A204.1 (cell line): Measurements from ENCODE around the gene USB1.
"Not testable (repeated sequence)": the region's sequence is repeated elsewhere in the genome, so short reads cannot be mapped to it uniquely, and the experiment has no call there.

Source experiments
- FAIRE-seq: peaks from 2 replicates; lab custom pipeline; 2012; peaks lifted over from hg19 to GRCh38; lab: Jason Lieb, UNC

Gene USB1

GRCh38 chr16:57970319-57970718 is 30.9 kb upstream of the USB1 start:
- no peak for FAIRE-seq

DNA sequence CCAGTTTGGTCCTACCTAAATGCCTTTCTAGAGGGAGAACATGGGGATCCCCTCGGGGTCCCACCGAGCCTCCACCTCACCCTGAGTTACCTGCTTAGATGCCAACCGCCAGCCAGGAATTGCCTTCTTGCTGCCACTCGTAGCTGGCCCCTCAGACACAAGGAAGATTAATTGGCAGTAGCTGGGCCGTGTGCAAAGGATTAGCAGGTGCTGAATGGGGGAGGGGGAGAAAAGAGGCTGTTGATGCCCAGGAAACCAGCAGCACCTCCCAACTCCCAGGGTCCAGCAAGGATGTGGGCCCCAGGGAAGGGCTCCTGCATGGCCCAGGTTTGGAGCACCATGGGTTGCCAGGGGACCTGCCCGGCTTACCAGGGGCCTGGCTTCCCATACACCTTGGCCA is 30.2 kb upstream of the USB1 start, which contains the start of gene CNGB1:
TSS of gene CNGB1 (minus strand) at position 159 of the 400 bp plus-strand sequence. CDS start 3,842 bp downstream, outside the sequence.
- no peak for FAIRE-seq

DNA sequence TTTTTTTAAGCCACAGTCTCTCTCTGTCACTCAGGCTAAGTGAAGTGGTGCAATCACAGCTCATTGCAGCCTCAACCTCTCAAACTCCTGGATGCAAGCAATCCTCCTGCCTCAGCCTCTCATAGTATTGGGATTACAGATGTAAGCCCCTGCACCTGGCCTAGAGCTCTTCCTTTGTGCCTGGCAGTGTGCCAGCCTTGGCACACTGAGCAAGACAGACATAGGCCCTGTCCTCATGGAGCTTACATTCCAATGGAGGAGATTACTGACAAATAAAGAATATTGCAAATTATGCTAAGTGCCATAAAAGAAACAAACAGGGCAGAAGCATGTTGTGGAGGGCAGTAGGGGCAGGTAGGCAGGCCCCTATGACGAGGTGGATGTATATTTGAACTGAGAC is 29.4 kb upstream of the USB1 start:
- no peak for FAIRE-seq

DNA sequence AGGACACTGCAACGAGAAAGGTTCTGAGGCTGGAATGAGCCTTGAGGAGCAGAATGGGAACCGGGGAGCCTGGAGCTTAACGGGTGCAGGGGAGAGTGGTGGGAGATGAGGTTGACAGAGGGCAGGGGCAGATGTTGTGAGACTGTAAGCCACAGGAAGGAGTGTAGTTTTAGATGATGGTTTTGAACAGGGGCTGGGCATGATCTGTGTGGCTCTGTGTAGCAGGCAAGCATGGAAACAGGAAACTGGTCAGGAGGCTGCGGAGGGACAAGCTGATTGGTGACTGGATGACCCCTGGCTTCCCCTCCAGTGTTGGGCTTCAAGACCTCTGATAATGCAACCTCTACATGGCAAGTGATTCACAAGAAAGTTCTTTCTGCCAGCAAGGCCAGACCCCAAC is 28.9 kb upstream of the USB1 start:
- no peak for FAIRE-seq

DNA sequence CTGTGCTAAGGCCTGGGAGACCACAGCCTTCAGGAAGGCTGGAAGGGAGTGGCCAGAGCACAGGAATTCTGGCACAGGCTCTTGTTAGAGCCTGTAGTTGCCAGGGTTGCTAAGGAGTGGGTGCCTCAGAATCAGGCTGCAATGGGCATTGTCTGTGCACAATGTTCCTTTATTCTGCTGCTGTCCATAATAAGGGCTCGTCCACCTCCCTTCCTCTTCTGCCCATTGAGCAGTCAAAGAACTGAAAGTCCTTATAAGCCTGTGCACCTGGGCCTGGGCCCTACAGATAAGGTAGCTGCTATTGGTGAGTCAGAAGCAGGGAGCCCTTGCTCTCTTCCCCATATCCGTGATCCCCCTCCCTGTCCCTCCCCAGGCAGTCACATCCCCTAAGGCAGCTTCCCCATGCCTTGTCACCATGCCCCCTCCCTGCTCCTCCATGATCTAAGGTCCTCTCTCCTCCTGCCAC is 24.8 kb upstream of the USB1 start:
- no peak for FAIRE-seq

GRCh38 chr16:57977418-57978069 is 23.7 kb upstream of the USB1 start:
- FAIRE-seq = no peak

- not testable (repeated sequence) for FAIRE-seq
These were observed 23.1 kb upstream of the USB1 start for GRCh38 chr16:57978070-57978465.

GRCh38 chr16:57979006-57979585 is 22.1 kb upstream of the USB1 start:
- no peak for FAIRE-seq

GRCh38 chr16:57981636-57982035 is 19.6 kb upstream of the USB1 start:
- FAIRE-seq = no peak

DNA sequence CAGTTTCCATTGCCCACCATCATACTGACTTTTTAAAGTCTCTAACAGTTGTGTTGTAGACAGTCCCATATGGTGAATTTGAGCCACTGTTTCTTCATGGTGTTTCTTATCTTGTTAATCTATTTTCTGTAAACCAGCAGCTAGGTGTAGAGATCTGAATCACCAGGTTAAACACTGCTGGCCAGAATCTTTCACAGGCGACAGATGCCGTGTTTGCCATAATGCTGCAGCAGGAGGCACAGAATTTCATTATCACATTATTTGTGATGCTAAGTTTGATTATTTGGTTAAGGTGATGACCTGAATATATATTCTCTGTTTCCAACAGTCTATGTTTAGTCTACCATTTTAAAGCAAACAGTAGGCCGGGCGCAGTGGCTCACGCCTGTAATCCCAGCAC is 18.8 kb upstream of the USB1 start:
- FAIRE-seq = no peak

GRCh38 chr16:57984443-57985203 is 16.6 kb upstream of the USB1 start:
- FAIRE-seq = no peak

DNA sequence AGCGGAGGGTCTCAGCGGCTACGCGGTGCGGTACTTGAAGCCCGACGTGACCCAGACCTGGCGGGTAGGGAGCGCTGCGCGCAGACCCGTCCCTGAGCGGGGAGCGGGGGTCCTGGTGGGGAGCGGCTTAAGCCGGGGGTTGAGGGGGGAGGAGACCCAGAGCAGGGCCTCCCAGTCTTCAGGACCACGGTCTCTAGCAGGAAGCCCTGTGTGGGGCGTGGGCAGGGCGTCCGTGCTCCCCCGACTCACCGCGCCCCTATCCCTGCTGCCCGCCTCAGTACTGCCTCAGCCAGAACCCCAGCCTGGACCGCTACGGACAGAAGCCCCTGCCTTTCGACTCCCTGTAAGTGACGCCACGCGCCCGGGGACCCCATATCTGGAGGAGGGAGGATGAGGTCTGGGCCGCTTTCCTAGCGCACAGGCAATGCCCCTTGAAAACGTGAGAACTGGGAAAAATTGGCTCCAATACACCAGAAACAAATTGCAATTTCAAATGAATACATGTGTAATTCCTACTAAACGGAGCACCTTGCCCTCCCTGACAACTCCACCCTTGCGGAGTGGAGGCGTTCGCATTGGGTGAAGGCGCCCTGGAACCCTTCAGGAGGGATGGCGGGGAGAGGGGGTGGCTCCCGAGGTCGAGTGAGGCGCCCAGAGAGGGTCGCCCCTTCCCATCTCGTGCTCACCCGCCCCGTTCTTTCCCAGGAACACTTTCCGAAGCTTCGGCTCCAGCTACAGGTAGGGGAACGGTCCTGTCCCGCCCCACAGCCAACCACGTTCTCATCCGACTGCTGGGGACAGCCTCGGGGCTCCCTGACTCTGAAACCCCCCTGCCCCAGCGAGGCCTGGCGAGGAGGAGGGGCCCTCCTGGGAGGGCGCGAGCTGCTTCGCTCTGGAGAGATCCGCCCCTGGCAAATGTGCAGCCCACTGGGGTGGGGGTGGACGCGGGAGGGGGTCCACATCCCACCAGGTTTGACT is 15.7 kb upstream of the USB1 start:
- FAIRE-seq = no peak

GRCh38 chr16:57986196-57986595 is 15.0 kb upstream of the USB1 start:
- FAIRE-seq = no peak

GRCh38 chr16:57987441-57988177 is 13.6 kb upstream of the USB1 start:
- no peak for FAIRE-seq

GRCh38 chr16:57988929-57989328 is 12.3 kb upstream of the USB1 start:
- FAIRE-seq = no peak

DNA sequence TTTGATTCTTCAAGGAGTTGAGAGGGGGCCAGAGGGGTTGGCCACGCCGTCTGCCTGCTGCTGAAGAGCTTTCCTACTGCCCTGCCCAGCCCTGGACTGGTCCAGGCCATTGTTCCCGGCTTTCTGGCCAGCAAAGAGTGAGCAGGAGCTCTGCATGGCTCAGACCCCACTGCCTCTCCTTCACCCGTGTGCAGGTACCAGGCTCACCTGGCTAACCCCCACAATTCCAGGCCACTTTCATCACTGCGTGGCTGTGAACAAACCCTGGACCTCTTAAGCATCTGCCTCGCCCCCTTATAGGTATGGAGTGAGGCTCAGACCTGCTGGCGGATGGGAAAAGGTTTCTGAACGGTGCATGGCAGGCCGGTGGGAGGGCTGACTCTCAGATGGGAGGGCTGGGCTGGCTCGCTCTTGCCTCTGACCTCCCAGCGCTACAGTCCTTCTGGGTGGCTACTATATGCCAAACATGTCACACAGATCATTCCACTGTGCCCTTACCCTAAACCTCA is 9.6 kb upstream of the USB1 start:
- FAIRE-seq = no peak

DNA sequence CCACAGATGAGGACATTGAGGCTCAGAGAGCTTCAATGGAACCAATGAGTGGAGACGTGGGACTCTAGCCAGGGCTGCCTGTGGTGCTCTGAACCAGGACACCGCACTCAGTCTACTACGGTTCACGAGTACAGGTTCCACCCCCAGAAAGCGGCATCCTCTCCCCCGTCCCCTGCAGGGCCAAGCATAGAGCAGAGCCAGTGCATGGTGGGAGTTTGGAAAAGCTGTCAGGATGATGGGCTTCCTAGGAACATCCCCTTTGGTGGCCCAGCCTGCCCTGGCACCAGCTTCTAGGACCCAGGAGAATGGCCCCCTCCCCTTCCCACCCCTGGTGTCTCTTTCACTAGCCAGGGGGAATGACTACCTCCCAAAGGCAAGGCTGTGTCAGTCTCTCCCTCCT is 9.1 kb upstream of the USB1 start:
- FAIRE-seq = no peak

GRCh38 chr16:57993438-57993837 is 7.8 kb upstream of the USB1 start:
- FAIRE-seq = no peak

DNA sequence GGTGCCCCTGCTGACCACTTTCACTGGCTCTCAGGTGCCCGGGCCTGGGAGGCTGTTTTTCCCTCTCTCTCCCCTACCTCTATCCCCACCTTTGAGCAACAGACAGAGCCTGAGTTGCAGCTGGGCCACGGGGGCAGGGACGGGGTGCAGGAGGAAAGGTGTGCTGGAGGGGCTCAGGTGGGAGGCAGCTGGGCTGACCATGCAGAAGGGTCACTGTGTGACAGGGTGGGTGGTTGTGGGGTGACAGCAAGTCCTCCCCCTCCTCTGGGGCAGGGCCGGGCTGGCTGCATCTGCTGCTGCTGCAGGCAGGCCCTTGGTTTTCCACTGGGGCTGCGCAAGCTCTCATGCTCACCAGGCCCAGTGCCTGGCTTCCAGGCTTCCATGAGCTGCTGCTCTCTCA is 7.3 kb upstream of the USB1 start:
- FAIRE-seq = no peak

DNA sequence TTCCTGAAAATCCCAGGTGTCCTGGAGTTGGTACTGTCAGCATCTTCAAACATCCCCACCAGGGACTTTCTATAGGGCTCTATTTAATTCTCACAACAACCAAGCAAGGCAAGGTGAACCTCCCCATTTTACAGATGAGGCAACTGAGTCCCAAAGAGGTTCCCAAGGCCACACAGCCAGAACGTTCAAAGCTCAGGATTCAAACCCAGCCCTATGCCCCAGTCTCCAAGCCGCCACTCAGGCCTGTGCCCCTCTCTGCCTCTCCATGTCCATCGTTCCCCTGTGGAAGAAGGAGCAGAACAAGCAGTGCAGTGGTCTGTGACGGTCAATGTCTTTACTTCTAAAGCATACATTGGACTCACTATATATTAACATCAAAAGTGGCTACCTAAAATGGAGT is 6.8 kb upstream of the USB1 start:
- FAIRE-seq = no peak

DNA sequence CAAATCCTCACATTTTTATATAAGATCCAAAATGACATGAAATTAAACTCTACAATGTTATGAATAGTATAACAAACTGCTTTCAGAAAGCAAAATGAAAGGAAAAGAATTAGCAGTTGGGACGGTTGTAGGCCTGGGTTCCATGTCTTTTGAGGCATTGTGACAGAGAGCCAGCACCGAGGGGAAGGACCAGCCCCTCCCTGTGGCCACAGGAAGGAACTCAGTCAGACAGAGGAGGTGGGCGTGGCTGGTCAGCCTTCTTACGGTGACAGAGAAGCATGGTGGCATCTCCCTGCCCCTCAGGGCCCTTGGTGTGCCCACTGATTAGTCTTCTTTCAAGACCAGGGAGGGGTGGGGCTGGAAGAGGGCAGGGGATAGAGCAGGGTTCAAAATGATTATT is 6.4 kb upstream of the USB1 start:
- no peak for FAIRE-seq
